H1 (cell line): Measurements from ENCODE around the gene FAM53A. TPM values are rescaled to one million over a fixed set of nuclear protein-coding genes. Genes with fewer than 3 reads are reported as not detected.

Source experiments
- ATF2 ChIP-seq: IDR thresholded peaks from 2 replicates; pipeline ENCODE4 v1.6.1; 2012; ENCODE audit warnings: low read length, inconsistent platforms
- CHD7 ChIP-seq: fragments of 300-600 bp; sonication (generic); IDR thresholded peaks from 2 replicates; pipeline ENCODE4 v1.7.1; 2012; ENCODE audit warnings: low read length, moderate library complexity, mild to moderate bottlenecking, inconsistent platforms; ENCODE audit not compliant: insufficient replicate concordance
- HDAC2 ChIP-seq, 2 experiments: fragments of 300-600 bp in 1 of 2; sonication (generic) in 1 of 2; IDR thresholded peaks; 2 replicates each; pipeline ENCODE4 v1.6.1; 2011 to 2012; ENCODE audit warnings: low read depth in 2 of 2, low read length in 2 of 2, mild to moderate bottlenecking in 2 of 2, moderate library complexity in 2 of 2, borderline replicate concordance in 1 of 2, inconsistent platforms in 1 of 2
- JUND ChIP-seq: IDR thresholded peaks from 2 replicates; pipeline ENCODE4 v1.6.1; 2011; ENCODE audit warnings: mild to moderate bottlenecking, improper control_type of control experiment, low read length
- NANOG ChIP-seq: IDR thresholded peaks from 2 replicates; pipeline ENCODE4 v1.6.1; 2011; ENCODE audit warnings: low read length, low read depth, mild to moderate bottlenecking, inconsistent platforms; ENCODE audit not compliant: insufficient read depth, poor library complexity, severe bottlenecking
- RFX5 ChIP-seq: IDR thresholded peaks from 2 replicates; pipeline ENCODE4 v1.6.1; 2011; ENCODE audit warnings: low read depth, low read length, improper control_type of control experiment, borderline replicate concordance
- USF2 ChIP-seq: IDR thresholded peaks from 2 replicates; pipeline ENCODE4 v1.6.1; 2011; ENCODE audit warnings: low read length, improper control_type of control experiment
- polyA plus RNA-seq, 7 experiments: library from polyadenylated mRNA; depleted of rRNA in 3 of 7; stranded (reverse) in 5 of 7; unstranded in 2 of 7; fragments of >200 nt in 5 of 7; fragments of 200-250 nt in 2 of 7; gene quantifications; 1 replicate in 5 of 7; 2 replicates in 1 of 7; 4 replicates in 1 of 7; pipeline versions ENCODE4 v1.2.1 to v1.2.3, GENCODE V29; 2011 to 2013; ENCODE audit warnings: missing spikeins in 2 of 7, mixed read lengths in 2 of 7
- total RNA-seq: library from RNA; stranded (reverse); fragmentation: NEBNext Ultra II Directional; extraction: Animal tissue kit (Norgen Biotek cat#: 25700); gene quantifications from 2 replicates; pipeline ENCODE4 v1.2.1, GENCODE V29; 2021

Gene FAM53A
- total and polyA plus RNA-seq, 2 of the 8 experiments (the other 6 are each of a cell fraction or from before 2014, with no cell fraction given), result 1.9 to 2.0 TPM

- no peak for TF ChIP-seq CHD7
- no peak for TF ChIP-seq ATF2
- no peak for TF ChIP-seq NANOG
- no peak for TF ChIP-seq RFX5
- no peak for TF ChIP-seq HDAC2 (IDR thresholded peaks at IDR 0.05; ENCODE audit: borderline replicate concordance in 1 of 2, low read depth in 2 of 2, low read length in 2 of 2)
- TF ChIP-seq USF2, result no peak
- TF ChIP-seq JUND, result no peak
Observed at GRCh38 chr4:1669850-1670249, 14.3 kb downstream of the FAM53A start (continued).
